ENCODE data around the gene FRK. TPM values are rescaled to one million over a fixed set of nuclear protein-coding genes. Genes with fewer than 3 reads are reported as not detected.

The FRK gene
- total RNA-seq, 1 donor from 2014 or later: 0.05 TPM

DNA sequence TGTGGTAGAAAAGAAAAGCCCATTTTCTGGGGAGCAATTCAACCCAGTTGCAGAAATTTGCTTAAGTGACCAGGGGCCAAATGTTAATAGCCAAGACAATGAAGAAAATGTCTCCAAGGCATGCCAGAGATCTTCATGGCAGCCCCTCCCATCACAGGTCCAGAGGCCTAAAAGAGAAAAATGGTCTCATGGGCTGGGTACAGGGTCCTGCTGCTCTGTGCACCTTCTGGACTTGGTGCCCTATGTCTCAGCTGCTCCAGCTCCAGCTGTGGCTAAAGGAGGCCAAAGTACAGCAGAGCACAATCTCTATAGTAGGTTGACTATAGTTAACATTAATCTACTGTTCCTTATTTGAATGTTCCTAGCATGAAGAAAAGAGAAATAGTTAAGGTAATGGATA, 44.7 kb downstream of the FRK start:
- H3K4me1 Mint-ChIP-seq (ENCODE audit: unreplicated experiment): peaks cover 35% of the 10 kb centered on the region
- H3K9me3 Mint-ChIP-seq (ENCODE audit: unreplicated experiment): no peaks in the 10 kb centered on the region
- DNase-seq (ENCODE audit: extremely low spot score, unreplicated experiment): no peak
- peaks cover 7% of the 10 kb centered on the region for H3K27me3 Mint-ChIP-seq (ENCODE audit: unreplicated experiment)
- no peaks in the 10 kb centered on the region for H3K36me3 Mint-ChIP-seq (ENCODE audit: unreplicated experiment)
- H3K4me3 Mint-ChIP-seq (ENCODE audit: unreplicated experiment): no peak overlapping the region
- no peak overlapping the region for H3K27ac Mint-ChIP-seq (ENCODE audit: unreplicated experiment)
- TF ChIP-seq, protein P1, sequence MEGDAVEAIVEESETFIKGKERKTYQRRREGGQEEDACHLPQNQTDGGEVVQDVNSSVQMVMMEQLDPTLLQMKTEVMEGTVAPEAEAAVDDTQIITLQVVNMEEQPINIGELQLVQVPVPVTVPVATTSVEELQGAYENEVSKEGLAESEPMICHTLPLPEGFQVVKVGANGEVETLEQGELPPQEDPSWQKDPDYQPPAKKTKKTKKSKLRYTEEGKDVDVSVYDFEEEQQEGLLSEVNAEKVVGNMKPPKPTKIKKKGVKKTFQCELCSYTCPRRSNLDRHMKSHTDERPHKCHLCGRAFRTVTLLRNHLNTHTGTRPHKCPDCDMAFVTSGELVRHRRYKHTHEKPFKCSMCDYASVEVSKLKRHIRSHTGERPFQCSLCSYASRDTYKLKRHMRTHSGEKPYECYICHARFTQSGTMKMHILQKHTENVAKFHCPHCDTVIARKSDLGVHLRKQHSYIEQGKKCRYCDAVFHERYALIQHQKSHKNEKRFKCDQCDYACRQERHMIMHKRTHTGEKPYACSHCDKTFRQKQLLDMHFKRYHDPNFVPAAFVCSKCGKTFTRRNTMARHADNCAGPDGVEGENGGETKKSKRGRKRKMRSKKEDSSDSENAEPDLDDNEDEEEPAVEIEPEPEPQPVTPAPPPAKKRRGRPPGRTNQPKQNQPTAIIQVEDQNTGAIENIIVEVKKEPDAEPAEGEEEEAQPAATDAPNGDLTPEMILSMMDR (IDR thresholded peaks at IDR 0.05): no peak

GRCh38 chr6:116015561-116015960, 45.1 kb downstream of the FRK start:
- no peak overlapping the region for H3K27ac Mint-ChIP-seq (ENCODE audit: unreplicated experiment)
- H3K4me3 Mint-ChIP-seq (ENCODE audit: unreplicated experiment): no peak overlapping the region
- TF ChIP-seq, protein P1 (IDR thresholded peaks at IDR 0.05): no peak
- no peaks in the 10 kb centered on the region for H3K36me3 Mint-ChIP-seq (ENCODE audit: unreplicated experiment)
- H3K4me1 Mint-ChIP-seq (ENCODE audit: unreplicated experiment): peaks cover 35% of the 10 kb centered on the region
- H3K27me3 Mint-ChIP-seq (ENCODE audit: unreplicated experiment): peaks cover 7% of the 10 kb centered on the region
- DNase-seq (ENCODE audit: extremely low spot score, unreplicated experiment): no peak
- H3K9me3 Mint-ChIP-seq (ENCODE audit: unreplicated experiment): no peaks in the 10 kb centered on the region

- no peak for DNase-seq (ENCODE audit: extremely low spot score, unreplicated experiment)
- Mint-ChIP-seq H3K27me3 (ENCODE audit: unreplicated experiment) (no peaks in the 10 kb centered on the region), H3K4me3 (ENCODE audit: unreplicated experiment) (no peak overlapping the region), H3K9me3 (ENCODE audit: unreplicated experiment) (no peaks in the 10 kb centered on the region), H3K27ac (ENCODE audit: unreplicated experiment) (no peak overlapping the region), H3K36me3 (ENCODE audit: unreplicated experiment) (no peaks in the 10 kb centered on the region), H3K4me1 (ENCODE audit: unreplicated experiment) (peaks cover 46% of the 10 kb centered on the region)
- TF ChIP-seq, protein P1 (IDR thresholded peaks at IDR 0.05): no peak
These were observed 47.7 kb downstream of the FRK start for GRCh38 chr6:116012951-116013350.

- H3K27me3 Mint-ChIP-seq (ENCODE audit: unreplicated experiment): no peaks in the 10 kb centered on the region
- TF ChIP-seq, protein P1 (IDR thresholded peaks at IDR 0.05): no peak
- no peak overlapping the region for H3K4me3 Mint-ChIP-seq (ENCODE audit: unreplicated experiment)
- H3K27ac Mint-ChIP-seq (ENCODE audit: unreplicated experiment): no peak overlapping the region
- H3K4me1 Mint-ChIP-seq (ENCODE audit: unreplicated experiment): peaks cover 42% of the 10 kb centered on the region
- H3K36me3 Mint-ChIP-seq (ENCODE audit: unreplicated experiment): no peaks in the 10 kb centered on the region
- no peak for DNase-seq (ENCODE audit: extremely low spot score, unreplicated experiment)
- H3K9me3 Mint-ChIP-seq (ENCODE audit: unreplicated experiment): no peaks in the 10 kb centered on the region
These were observed 48.2 kb downstream of the FRK start for GRCh38 chr6:116012471-116012949.

- no peaks in the 10 kb centered on the region for H3K27me3 Mint-ChIP-seq (ENCODE audit: unreplicated experiment)
- TF ChIP-seq, protein P1 (IDR thresholded peaks at IDR 0.05): no peak
- H3K4me3 Mint-ChIP-seq (ENCODE audit: unreplicated experiment): no peak overlapping the region
- H3K27ac Mint-ChIP-seq (ENCODE audit: unreplicated experiment): no peak overlapping the region
- H3K9me3 Mint-ChIP-seq (ENCODE audit: unreplicated experiment): no peaks in the 10 kb centered on the region
- H3K4me1 Mint-ChIP-seq (ENCODE audit: unreplicated experiment): peaks cover 33% of the 10 kb centered on the region
- DNase-seq (ENCODE audit: extremely low spot score, unreplicated experiment): no peak
- H3K36me3 Mint-ChIP-seq (ENCODE audit: unreplicated experiment): no peaks in the 10 kb centered on the region
These were observed 49.2 kb downstream of the FRK start for GRCh38 chr6:116011520-116011919.

Data from osteocyte (in vitro differentiated cells).